ENCODE measurements around the gene CCDC154. TPM values are rescaled to one million over a fixed set of nuclear protein-coding genes. Genes with fewer than 3 reads are reported as not detected.

Gene CCDC154
- polyA plus RNA-seq, 3 donors from 2014 or later: not detected

DNA sequence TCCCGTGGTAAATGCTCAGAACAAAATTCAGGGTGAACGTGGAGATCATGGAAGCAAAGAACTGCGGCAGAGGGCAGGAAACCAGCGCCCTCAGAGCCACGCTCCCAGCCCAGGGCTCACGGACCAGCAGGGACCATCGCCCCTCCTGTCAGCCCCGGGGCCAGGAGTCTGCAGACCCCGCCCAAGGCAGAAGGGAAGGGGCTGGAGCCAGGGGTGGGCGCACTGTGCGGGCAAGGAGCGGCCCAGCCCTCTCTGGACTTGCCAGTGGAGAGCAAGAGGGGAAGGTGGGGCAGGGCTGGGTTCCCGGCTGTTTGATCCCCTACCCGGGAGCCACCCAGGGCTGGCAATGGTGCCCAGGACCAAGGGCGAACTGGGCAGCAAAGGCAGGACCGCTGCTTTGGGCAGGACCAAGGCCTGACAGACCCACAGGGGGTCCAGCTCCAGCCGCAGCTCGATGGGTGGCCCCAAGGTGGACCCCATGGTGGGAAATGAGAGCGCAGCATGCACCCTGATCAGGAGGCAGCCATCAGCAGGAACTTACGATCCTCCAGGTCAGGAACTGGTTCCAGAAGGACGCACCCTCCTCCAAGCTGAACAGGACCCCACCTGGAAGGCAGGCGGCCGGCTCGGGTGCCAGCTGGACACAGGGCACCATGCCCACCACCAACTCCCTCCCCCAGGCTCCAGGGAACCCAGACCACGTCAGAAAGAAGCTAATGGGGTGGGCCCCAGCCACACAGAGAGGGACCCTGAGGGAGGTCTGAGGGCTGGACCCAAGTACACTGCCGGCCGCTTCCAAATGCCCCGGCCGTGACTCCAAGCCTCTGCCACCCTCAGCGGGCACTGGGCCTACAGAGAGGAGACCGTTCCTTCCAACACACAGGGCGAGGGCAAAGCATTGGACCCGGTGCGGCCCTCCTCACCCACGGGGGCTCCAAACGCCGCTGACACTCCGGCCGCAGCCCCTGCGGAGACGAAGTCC lies 11.1 kb upstream of the CCDC154 start:
- no peak overlapping the region for H3K27ac Mint-ChIP-seq

DNA sequence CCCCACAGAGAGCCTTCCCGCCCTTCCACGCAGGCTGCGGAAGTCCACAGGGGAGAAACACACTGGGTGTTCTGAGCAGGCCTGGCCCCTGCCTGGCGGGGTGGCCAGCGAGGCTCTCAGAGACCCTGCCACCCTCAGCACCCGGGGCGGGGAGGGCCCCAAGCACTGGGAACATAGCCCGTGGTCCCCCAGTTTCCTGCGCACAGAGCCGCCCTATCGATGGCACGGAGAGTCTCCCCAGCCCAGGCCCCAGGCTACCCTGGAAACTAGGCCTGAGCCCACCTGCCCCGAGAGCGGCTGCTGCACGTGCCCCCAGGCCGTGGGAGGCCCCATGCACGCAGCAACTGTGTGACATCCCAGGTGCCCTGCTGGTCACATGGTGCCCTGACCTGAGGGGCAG lies 10.2 kb upstream of the CCDC154 start:
- Mint-ChIP-seq H3K27me3 (ENCODE audit: low read depth in 3 of 3) (peaks cover 0 to 2% (median 2%) of the 10 kb centered on the region in 3 donors), H3K4me3 (no peak overlapping the region), H3K36me3 (peaks cover 0 to 3% (median 0%) of the 10 kb centered on the region in 3 donors), H3K27ac (no peak overlapping the region), H3K9me3 (no peaks in the 10 kb centered on the region), H3K4me1 (peaks cover 15 to 17% of the 10 kb centered on the region in 2 donors)
- DNase-seq: no peak

More for the DNA sequence above, 11.1 kb upstream of the CCDC154 start:
- no peaks in the 10 kb centered on the region for H3K9me3 Mint-ChIP-seq
- no peak for DNase-seq
- H3K4me1 Mint-ChIP-seq: peaks cover 6 to 8% of the 10 kb centered on the region in 2 donors
- no peaks in the 10 kb centered on the region for H3K36me3 Mint-ChIP-seq
- no peak overlapping the region for H3K4me3 Mint-ChIP-seq
- H3K27me3 Mint-ChIP-seq (ENCODE audit: low read depth in 3 of 3): peaks cover 0 to 2% (median 0%) of the 10 kb centered on the region in 3 donors

DNA sequence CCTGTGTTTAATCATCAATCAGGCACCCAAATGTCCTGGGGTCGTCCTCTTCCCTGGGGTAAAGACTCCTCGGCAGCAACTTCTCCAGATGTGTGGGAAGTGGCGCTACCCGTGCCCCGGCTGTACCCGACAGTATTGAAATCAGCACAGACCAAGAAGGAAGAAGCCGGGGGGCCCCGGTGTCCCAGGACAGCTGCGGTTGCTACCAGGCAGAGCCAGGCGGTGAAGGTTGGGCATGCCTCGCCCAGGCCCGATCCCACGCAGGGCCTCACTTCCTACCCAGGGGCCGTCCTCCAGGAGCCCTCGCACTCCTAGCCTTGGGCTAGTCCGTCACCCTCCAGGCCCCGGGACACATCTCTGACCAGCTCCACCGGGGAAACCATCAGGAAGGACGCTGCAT lies 9.0 kb upstream of the CCDC154 start:
- Mint-ChIP-seq H3K36me3 (peaks cover 0 to 3% (median 0%) of the 10 kb centered on the region in 3 donors), H3K4me1 (peaks cover 18 to 24% of the 10 kb centered on the region in 2 donors), H3K27me3 (ENCODE audit: low read depth in 3 of 3) (peaks cover 0 to 2% (median 2%) of the 10 kb centered on the region in 3 donors), H3K27ac (peak overlapping the region in 2 of 6 donors; percentile 80 to 88), H3K9me3 (no peaks in the 10 kb centered on the region), H3K4me3 (peak overlapping the region in 2 of 5 donors; percentile 29 to 58)
- no peak for DNase-seq

DNA sequence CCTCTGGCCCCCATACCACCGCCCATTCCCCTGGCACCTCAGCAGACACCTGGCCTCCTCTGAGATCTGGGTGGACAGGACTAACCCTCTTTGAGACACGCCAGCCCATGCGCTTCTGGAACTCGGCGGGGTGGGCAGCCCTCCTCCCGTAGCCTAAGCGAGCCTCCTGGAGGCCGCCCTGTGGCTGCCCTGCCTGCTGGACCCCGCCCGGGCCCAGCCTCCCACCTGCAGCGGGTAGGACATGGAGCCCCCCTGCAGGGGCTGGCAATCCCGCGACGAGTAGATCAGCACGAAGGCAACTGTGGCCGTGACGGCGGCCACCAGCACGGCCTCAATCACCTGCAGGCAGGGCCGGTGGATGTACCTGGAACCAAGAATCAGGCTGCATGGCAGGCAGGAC lies 8.2 kb upstream of the CCDC154 start:
- H3K27ac Mint-ChIP-seq: no peak overlapping the region

DNA sequence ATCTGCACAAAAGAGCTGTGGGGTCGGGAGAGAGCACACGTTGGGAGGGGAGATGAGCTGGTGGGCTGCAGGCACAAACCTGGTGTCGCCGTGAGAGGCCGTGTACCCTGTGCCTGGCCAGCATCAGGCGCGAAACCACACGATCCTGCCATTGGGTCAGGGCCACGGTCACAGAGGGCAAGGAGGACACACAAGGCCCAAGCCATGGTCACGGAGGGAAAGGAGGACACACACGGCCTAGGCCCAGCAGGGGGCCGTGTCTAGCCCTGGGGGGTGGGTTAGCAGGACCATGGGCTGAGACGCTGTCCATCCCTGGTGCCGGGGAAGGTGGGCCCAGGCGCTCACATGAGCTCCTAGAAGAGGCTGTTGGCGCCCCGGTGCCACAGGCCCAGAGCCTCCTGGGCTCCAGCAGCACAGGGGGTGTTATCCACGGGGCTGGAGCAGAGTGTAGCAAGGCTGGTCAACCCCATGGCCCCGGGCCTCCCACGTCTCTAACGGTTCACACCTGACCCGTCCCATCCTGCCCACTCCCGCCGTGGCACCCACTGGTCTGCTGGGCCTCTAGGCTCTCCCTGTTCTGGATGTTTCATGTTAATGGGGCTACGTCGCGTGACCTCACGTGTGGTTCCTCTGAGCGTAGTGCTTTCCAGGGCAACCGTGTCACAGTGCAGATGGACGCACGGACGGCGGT lies 7.5 kb upstream of the CCDC154 start:
- DNase-seq: no peak
- H3K36me3 Mint-ChIP-seq: peaks cover 0 to 3% (median 0%) of the 10 kb centered on the region in 3 donors
- no peaks in the 10 kb centered on the region for H3K9me3 Mint-ChIP-seq
- peak overlapping the region in 2 of 6 donors; percentile 69 to 74 for H3K27ac Mint-ChIP-seq
- no peak overlapping the region for H3K4me3 Mint-ChIP-seq
- H3K27me3 Mint-ChIP-seq (ENCODE audit: low read depth in 3 of 3): peaks cover 0 to 2% (median 2%) of the 10 kb centered on the region in 3 donors
- H3K4me1 Mint-ChIP-seq: peaks cover 18 to 27% of the 10 kb centered on the region in 2 donors

More for the DNA sequence above, 8.2 kb upstream of the CCDC154 start:
- no peaks in the 10 kb centered on the region for H3K9me3 Mint-ChIP-seq
- H3K4me1 Mint-ChIP-seq: peaks cover 18 to 27% of the 10 kb centered on the region in 2 donors
- H3K27me3 Mint-ChIP-seq (ENCODE audit: low read depth in 3 of 3): peaks cover 0 to 2% (median 2%) of the 10 kb centered on the region in 3 donors
- peaks cover 0 to 3% (median 0%) of the 10 kb centered on the region in 3 donors for H3K36me3 Mint-ChIP-seq
- DNase-seq: no peak
- no peak overlapping the region for H3K4me3 Mint-ChIP-seq

DNA sequence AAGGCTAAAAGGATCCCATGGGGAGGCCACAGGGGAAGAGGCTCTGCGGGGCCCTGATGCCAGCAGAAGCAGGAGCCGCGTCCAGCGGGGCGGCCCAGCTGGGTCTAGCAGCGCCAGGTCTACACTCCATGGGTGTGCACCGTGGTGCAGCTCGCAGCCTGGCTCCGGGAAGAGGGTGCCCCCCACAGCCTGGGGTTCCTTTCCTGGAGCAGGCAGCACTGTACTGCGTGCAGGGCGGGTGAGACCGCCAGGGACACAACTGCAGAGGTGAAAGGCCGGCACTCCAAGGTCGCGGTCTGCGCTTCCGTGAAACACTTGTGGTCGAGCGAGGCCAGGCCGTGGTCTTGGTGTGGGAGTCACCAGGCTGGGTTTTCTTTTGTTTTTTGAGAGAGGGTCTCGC lies 6.5 kb upstream of the CCDC154 start:
- Mint-ChIP-seq H3K36me3 (peaks cover 0 to 3% (median 0%) of the 10 kb centered on the region in 3 donors), H3K4me1 (peaks cover 18 to 31% of the 10 kb centered on the region in 2 donors), H3K4me3 (no peak overlapping the region), H3K9me3 (no peaks in the 10 kb centered on the region), H3K27ac (no peak overlapping the region), H3K27me3 (ENCODE audit: low read depth in 3 of 3) (peaks cover 0 to 2% (median 2%) of the 10 kb centered on the region in 3 donors)
- DNase-seq: no peak

DNA sequence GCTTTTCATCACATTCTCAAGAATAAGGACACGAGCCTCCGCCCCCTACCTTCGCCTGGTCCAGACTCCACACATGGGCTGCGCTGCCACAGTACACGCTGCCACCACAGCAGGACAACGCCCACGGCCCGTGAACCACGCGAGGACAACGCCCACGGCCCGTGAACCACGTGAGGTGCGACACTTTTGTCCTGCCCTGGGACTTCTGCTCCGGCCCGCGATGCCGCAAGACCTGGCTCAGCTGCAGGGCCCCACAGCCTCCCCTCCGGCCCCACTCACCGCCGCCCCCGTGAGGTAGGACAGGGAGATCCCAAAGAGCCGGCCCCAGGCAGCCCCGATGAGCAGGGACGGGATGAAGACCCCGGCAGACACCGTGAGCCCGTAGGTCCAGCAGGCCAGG lies 5.9 kb upstream of the CCDC154 start:
- peak in 1 of 3 donors; percentile 31 for DNase-seq
- Mint-ChIP-seq H3K4me1 (peaks cover 18 to 33% of the 10 kb centered on the region in 2 donors), H3K4me3 (peak overlapping the region in 2 of 5 donors; percentile 18 to 65), H3K27ac (peak overlapping the region in 3 of 6 donors; percentile 53 to 87 (median 71)), H3K27me3 (ENCODE audit: low read depth in 3 of 3) (peaks cover 0 to 2% (median 2%) of the 10 kb centered on the region in 3 donors), H3K36me3 (peaks cover 0 to 3% (median 0%) of the 10 kb centered on the region in 3 donors), H3K9me3 (no peaks in the 10 kb centered on the region)

DNA sequence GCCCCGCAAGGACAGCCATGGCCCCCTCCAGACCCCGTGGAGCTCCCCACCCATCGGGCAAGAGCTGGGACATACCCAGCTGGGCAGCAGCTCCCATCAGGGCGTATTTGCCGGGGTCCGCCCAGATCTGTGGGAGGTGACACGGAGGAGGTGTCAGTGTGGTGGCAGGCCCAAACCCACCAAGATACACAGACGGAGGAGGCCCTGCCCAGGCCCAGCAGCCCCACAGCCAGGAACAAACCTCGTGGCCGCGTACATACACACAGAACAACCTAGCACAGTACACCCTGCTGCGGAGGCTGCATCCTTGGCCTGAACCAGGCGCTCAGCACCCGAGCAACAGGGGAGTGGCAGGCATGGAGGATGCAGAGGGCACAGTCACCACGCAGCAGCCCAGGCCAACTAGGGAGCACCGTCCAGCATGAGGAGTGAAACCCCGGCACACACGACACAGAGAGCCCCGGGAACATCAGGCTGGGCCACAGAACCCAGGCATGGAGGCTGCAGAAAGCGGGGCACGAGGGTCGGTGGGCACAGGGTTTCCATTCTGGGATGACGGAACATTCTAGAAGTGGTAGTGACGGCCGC lies 4.9 kb upstream of the CCDC154 start:
- Mint-ChIP-seq H3K9me3 (no peaks in the 10 kb centered on the region), H3K27ac (peak overlapping the region in 2 of 6 donors; percentile 61 to 71)
- no peak for DNase-seq

DNA sequence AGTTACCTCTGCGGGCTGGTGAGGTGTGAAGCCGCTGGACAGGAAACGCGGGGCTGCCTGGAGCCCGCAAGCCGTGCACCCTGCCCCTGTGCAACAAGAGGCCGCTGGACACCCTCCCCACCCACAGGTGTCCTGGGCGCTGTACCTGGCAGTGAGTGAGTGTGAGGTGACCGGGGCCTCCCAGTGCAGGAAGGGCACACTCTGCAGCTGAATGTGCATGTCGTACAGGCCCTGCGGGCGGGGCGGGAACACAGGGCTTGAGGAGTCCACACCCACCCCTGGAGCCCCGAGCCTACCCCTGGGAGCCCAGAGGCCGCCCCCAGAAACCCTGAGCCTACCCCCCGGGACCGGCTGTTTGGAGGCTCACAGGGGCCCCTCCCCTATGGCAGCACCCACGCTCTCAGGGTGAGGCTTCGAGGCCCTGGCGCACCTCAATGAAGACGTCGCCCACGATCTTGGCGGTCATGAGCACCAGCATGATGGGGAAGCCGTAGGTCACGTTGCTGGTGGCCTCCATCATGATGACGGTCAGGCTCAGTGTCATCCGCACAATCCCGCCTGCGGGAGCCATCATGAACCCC lies 4.3 kb upstream of the CCDC154 start:
- no peak for DNase-seq
- Mint-ChIP-seq H3K27me3 (ENCODE audit: low read depth in 3 of 3) (peaks cover 0 to 2% (median 0%) of the 10 kb centered on the region in 3 donors), H3K36me3 (peaks cover 0 to 3% (median 0%) of the 10 kb centered on the region in 3 donors)

More for the DNA sequence above, 4.9 kb upstream of the CCDC154 start:
- Mint-ChIP-seq H3K4me3 (peak overlapping the region in 1 of 5 donors; percentile 65), H3K4me1 (peaks cover 18 to 35% of the 10 kb centered on the region in 2 donors), H3K27me3 (ENCODE audit: low read depth in 3 of 3) (peaks cover 0 to 2% (median 1%) of the 10 kb centered on the region in 3 donors), H3K36me3 (peaks cover 0 to 3% (median 0%) of the 10 kb centered on the region in 3 donors)

DNA sequence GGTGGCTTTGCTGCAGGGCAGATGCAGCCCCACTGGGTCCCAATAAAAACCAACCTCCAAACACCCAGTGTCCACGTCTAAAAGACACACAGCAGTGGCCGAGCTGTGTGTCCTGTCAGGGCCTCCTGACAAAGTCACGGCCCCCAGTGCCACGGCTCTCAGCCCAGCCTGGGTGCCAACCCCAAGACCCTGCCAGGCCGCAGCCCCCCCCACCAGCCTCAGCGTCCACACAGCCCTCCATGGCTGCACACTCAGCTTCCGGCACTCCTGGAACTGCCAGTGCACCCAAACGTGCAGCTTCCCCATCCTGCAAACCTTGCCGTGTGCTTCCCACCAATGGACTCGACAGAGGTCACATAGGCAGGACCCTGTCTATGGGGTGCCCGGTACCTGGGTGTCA lies 3.6 kb upstream of the CCDC154 start:
- H3K27ac Mint-ChIP-seq: peak overlapping the region in 3 of 6 donors; percentile 68 to 74 (median 69)
- peaks cover 11 to 31% of the 10 kb centered on the region in 2 donors for H3K4me1 Mint-ChIP-seq
- DNase-seq: no peak
- H3K36me3 Mint-ChIP-seq: peaks cover 0 to 3% (median 0%) of the 10 kb centered on the region in 3 donors
- peaks cover 0 to 2% (median 2%) of the 10 kb centered on the region in 3 donors for H3K27me3 Mint-ChIP-seq (ENCODE audit: low read depth in 3 of 3)
- no peak overlapping the region for H3K4me3 Mint-ChIP-seq
- H3K9me3 Mint-ChIP-seq: no peaks in the 10 kb centered on the region

More for the DNA sequence above, 4.3 kb upstream of the CCDC154 start:
- Mint-ChIP-seq H3K9me3 (no peaks in the 10 kb centered on the region), H3K4me1 (peaks cover 14 to 33% of the 10 kb centered on the region in 2 donors), H3K27ac (peak overlapping the region in 2 of 6 donors; percentile 69 to 74), H3K4me3 (peak overlapping the region in 1 of 5 donors; percentile 24)

DNA sequence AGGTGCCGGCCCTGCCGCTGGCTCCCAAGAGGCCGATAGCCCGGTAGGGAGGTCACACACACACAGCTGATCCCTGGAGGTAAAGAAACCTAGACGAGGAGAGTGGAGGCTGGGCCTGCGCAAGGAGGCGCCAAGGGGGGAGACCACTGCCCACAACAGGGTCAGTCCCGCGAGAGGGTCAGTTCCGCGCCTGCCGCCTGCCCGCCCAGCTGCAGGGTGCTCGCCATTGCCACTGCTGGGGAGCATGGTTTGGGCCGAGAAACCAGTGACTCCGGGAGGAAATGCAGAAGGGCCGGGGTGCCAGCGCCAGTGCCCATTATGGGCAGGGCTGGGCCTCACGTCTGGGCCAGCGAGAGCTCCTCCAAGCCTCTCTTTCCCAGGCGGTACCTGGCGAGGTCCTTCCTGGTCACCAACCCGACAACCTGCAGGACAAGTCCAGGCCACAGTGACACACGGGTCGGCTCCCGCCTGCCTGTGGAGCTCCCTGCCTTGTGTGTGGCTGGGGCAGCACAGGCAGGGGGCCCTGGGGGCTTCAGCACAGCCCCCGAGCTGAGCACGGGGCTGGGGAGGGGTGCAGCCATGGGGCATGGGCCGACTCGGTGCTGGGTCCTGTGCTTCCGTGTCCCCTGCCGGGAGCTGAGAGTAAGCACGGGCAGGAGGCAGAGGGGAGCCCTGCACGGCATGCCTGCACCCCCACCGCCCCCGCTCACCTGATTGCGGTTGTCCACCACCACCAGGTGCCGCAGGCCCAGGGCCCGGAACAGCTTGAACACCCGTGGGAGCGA lies 2.1 kb upstream of the CCDC154 start:
- DNase-seq: no peak
- Mint-ChIP-seq H3K9me3 (no peaks in the 10 kb centered on the region), H3K4me1 (peaks cover 11 to 30% of the 10 kb centered on the region in 2 donors), H3K36me3 (peaks cover 0 to 3% (median 0%) of the 10 kb centered on the region in 3 donors), H3K27me3 (ENCODE audit: low read depth in 3 of 3) (peaks cover 0 to 2% (median 2%) of the 10 kb centered on the region in 3 donors), H3K4me3 (no peak overlapping the region), H3K27ac (peak overlapping the region in 1 of 6 donors; percentile 64)

DNA sequence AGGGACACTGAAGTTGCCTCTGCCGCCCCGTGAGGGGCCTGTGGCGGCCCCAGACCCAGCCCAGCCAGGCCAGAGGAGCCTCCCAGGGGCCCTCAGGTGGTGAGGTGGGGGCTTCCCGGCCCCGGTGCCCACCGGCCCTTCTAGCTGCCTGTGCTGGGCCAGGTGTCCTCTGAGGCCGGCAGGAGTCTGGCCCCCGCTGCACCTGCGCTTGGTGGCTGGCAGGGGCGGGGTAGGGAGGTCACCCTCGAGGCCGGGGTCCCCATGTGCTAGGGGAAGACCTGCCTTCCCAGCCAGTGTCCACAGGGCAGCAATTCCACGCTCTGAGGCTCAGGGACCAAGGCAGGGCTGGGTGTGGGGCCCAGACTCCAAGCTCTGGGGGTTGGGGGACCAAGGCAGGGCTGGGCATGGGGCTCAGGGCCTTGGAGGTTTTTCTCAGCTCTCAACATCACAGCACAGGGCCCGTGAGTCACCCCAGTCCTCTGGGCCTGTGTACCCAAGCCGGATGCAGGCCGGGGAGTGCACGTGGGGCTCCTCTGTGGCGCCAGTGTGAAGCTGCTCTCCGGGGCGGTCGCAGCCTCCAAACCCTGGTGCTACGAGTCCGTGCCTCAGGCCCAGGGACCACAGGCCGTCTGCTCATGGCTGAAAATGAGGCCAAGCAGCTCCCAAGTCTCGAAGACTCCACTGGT lies 1.3 kb upstream of the CCDC154 start:
- peak overlapping the region in 3 of 6 donors; percentile 31 to 90 (median 45) for H3K27ac Mint-ChIP-seq
- H3K9me3 Mint-ChIP-seq: no peaks in the 10 kb centered on the region
- H3K36me3 Mint-ChIP-seq: peaks cover 0 to 3% (median 0%) of the 10 kb centered on the region in 3 donors
- peaks cover 11 to 29% of the 10 kb centered on the region in 2 donors for H3K4me1 Mint-ChIP-seq
- DNase-seq: peak; percentile 16 to 23 (median 20)
- peaks cover 0 to 2% (median 2%) of the 10 kb centered on the region in 3 donors for H3K27me3 Mint-ChIP-seq (ENCODE audit: low read depth in 3 of 3)
- H3K4me3 Mint-ChIP-seq: peak overlapping the region in 1 of 5 donors; percentile 54
